NCI-H345 treated with DMSO at 0.1 percent for 48 hours (cell line): ENCODE measurements around the gene TMEM205.
A peak's percentile ranks its signal among the peaks of the same experiment; 100 is the strongest.
"Not testable (repeated sequence)": the region's sequence is repeated elsewhere in the genome, so short reads cannot be mapped to it uniquely, and the experiment has no call there.

Experiments used
- DNase-seq: peaks from one replicate; lab custom pipeline; 2025; ENCODE audit not compliant: unreplicated experiment; lab: John Stamatoyannopoulos, UW

Gene TMEM205

DNA sequence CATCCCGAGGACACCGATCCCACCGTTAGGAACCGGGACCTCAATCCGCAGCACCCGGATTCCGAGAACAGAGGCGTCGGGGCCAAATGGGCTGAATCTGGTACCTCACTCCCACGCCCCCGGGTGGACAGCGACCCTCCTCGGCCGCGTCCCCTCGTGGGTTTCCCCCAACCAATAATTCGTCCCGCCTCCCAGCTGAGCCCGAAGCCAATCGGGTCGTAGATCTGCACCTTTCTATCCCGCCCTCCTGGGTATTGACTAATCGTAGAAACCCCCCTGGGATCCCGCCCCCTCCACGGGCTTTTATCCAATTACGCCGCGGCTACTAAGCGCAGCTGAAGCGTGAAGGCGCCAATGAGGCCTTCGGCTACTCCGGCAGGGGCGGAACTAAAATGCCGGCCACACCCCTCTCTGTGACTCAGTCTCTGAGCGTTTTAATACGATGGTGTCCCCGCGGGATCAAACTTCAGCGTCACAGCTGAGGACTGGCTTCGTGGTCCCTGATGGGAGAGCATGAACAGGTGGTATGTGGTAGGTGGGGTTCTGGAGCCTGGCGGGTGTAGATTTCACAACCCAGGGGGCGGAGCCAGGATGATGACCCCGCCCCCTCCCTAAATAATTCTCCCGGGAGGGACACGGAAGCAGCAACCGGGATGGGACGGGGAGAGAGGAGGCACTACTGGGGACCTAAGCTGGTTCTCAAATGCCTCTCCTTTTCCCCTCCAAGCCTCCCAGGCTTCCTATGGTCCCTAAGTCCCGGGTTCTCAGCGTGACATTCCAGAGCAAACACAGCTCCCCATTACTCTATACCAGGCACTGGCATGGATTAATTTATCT lies at the start of gene TMEM205, which contains the start of gene CCDC159:
TMEM205 (minus strand) TSS at position 165 of the 837 bp plus-strand sequence. CDS start 649 bp downstream, outside the sequence.
CCDC159 (plus strand) TSS at position 416 of the 837 bp plus-strand sequence; CDS start at position 504, 88 bp downstream.
- peak; percentile 51 for DNase-seq

DNA sequence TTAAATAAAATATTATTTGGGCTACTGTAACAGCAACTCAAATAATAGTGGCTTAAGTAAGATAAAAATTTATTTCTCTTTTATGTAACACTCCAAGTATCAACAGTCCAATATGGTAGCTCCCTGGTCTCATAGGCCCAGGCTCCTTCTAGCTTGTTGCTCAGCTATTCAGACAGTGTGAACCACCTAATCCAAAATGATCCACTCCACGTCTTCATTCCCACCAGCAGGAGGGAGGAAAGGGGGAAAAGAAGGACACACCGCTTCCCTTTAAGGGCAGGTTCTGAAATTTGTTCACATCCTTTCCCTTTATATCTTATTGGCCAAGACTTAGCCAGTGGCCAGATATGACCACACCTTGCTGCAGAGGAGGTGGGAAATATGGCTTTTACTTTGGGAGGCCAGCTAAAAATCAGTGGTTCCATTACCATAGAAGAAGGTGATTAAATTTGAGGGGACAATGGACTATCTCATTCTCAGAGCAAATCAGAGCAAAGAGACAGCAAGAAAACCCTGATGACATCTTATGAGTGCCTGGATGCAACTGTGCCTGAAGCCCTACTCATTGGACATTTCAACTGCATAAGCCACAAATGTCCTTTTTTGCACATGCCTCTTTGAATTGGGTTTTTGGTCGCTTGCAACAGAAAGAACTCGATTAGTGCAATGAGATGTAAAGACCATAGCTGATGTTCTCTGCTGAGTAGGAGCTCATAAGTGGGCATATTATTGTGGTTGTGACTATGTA lies 45.0 kb upstream of the TMEM205 start:
- DNase-seq, result no peak

DNA sequence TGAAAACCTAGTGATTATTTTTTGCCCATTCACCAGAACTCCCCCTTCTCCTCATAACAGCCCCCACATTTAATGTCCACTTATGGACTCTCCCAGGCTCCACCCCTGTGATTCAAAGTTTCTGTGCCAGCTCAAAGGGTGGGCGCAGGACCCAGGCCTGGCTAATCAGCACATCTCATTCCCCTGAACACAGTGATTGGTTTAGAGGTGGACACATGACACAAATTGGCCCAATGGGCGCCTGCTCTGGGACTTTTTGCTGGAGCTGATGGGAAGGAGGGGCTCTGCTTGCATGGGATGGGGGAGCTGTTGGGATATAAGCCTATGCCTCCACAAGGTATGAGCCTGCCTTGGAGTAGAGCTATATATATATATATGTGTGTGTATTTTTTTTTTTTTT lies 44.3 kb upstream of the TMEM205 start:
- DNase-seq, result no peak

DNA sequence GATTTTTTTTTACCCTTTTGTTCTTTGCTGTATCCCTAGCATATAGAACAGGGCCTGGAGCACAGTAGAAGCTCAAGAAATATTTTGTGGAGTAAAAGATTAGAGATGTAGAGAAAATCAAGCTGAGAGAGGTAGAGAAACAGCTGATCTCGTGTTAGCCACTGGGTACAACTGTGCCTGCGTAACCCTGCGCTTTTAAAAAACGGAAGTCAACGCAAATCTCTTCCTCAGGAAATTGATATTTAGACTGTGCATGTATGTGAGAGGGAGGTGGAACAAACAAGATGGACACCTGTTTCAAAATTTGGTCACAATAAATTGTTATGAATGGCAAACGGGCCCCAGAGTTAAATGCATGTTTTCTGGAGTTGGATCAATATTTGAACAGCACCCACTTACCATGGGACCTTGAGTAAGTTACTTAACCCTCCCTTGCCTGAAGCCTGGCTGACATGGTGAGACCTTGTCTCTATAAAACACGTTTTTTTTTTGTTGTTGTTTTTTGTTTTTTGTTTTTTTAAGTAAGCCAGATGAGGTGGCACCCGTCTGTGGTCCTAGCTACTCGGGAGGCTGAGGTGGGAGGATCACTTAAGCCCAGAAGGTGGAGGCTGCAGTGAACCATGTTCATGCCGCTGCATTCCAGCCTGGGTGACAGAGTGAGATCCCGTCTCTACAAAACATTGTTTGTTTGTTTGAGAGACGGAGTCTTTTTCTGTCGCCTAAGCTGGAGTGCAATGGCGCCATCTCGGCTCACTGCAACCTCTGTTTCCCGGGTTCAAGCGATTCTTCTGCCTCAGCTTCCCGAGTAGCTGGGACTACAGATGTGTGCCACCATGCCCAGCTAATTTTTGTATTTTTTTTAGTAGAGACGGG lies 41.3 kb upstream of the TMEM205 start:
- DNase-seq, result no peak

DNA sequence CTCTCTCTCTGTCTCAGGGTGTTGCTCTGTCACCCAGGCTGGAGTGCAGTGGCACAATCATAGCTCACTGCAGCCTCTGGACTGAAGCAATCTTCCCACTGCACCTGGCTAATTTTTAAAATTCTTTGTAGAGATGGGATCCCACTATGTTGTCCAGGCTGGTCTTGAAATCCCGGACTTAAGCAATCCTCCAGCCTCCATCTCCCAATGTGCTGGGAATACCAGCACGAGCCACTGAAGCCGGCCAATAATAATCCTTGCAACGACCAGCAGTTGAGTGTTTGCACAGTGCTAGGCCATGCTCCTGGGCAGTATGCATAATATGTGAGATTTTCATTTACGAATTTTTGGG lies 38.7 kb upstream of the TMEM205 start:
- DNase-seq, result no peak

DNA sequence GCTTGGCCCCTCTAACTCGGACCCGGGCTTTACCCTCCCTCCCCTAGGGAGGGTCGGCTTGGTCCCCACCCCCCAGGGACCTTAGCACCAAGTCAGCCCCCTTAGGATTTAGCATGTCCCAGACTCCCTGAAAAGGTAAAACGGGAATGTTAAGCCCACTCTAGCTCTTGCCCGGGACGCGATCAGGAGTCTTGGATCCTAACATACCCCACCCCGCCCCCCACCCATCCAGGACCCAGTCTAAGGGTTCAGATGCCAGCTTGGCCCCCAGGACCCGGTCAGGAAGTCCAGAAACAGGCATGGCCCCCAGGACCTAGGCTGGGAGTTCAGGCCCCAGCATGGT lies 37.6 kb upstream of the TMEM205 start:
- DNase-seq, result no peak

DNA sequence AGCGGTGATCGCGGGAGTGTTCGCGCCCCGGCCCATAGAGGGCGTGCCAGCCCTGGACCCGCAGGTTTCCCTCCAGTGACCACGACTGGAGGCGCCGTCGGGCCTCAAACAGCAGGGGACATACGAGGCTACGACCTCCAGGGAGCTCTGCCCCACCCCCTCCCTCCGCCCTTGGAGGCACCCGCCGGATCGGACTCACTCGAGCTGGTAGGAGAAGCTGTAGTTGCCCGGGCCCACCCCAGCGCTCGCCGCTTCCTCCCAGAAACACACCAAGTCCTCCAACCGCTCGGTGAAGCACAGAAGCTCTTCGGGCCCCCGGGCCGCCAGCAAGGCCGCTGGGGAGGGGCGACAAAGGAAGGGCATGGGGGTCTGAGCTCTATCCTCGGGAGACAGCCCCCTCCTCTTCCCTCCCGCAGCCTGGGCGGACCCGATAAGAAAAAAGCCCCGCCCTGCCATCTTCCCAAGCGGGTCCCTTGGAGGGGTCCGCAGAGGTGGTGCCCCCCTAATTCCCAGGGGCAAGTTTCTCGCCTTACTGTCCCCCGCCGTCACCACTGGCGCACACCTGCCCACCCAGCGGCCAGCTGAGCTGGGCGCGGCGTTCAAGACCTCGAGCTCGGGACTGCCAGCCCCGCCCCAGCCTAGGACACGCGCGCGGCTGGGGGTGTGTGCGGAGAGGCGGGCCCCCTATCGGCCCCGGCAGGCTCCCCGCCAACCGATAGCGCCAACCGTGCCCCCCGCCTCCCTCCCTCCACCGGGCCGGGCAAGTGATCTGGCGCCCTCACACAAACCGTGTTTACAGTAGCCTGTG lies 37.0 kb upstream of the TMEM205 start:
- DNase-seq, result no peak

DNA sequence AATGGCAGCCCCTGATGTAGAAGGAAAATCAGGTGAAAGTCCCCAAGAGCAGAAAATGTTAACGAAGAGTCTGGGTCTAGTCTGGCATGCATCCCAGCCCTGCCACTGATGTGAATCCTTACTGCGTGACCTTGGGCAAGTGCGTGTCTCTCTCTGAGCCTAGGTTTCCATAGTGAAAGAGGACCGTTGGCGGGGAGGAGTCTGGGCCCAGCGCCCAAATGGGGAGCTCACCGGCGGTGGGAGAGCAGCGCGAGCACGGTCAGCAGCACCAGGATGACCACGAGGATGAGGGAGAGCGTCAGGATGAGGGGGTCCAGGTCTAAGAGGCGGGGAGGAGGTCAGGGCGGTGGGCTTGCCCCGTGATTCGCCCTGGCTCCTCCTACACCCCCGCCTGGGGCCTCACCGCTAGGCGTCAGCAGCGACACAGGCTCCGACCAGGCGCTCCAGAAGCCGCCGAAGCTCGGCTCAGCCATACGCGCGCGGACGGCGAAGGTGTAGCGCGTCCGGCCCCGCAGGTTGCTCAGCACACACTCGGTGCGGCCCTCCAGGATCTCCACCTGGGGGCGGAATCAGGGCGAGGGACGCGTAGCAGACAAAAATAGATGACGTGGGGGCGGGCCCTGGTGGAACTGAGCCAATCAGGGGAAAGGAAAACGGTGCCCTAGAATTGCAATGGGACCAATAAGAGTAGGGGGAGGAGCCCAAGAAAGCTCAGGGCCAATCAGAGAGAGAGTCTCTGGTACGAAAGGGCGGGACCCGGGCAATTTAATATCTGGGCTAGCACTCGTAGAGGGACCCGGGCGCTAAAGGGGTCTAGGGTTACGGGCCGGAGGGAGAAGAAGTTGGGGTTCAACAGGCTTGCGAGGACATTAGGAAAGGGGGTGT lies 34.8 kb upstream of the TMEM205 start:
- peak; percentile 64 for DNase-seq

DNA sequence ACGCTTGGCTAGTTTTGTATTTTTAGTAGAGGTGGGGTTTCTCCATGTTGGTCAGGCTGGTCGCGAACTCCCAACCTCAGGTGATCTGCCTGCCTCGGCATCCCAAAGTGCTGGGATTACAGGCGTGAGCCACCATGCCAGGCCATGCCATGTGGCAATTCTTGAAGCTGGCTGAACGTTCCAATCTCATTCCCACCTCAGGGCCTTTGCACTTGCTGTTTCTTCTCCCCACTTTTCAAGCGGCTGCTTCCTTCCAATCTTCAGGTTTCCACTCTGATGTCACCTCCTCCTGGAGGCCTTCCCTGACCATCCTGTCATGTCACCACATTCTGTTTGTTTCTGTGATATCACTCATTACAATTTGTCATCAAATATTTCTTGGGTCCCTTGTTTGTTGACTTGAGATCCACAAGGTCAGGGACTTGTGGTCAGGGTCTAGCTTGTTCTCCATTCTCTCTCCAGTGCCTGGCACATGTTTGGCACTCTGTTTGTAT lies 33.8 kb upstream of the TMEM205 start:
- DNase-seq, result no peak

DNA sequence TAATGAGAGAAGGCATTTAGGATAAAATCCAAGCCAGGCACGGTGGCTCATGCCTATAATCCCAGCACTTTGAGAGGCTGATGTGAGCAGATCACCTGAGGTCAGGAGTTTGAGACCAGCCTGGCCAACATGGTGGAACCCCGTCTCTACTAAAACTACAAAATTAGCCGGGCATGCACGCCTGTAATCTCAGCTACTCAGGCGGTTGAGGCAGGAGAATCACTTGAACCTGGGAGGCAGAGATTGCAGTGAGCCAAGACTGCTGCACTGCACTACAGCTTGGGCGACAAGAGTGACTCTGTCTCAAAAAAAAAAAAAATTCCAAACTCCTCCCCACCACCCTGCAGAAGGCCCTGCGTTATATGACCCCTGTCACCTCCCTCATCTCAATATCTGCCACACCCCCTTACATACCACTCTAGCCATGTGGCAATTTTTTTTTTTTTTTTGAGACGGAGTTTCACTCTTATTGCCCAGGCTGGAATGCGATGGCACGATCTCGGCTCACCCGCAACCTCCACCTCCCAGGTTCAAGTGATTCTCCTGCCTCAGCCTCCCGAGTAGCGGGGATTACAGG lies 33.3 kb upstream of the TMEM205 start:
- not testable (repeated sequence) for DNase-seq

DNA sequence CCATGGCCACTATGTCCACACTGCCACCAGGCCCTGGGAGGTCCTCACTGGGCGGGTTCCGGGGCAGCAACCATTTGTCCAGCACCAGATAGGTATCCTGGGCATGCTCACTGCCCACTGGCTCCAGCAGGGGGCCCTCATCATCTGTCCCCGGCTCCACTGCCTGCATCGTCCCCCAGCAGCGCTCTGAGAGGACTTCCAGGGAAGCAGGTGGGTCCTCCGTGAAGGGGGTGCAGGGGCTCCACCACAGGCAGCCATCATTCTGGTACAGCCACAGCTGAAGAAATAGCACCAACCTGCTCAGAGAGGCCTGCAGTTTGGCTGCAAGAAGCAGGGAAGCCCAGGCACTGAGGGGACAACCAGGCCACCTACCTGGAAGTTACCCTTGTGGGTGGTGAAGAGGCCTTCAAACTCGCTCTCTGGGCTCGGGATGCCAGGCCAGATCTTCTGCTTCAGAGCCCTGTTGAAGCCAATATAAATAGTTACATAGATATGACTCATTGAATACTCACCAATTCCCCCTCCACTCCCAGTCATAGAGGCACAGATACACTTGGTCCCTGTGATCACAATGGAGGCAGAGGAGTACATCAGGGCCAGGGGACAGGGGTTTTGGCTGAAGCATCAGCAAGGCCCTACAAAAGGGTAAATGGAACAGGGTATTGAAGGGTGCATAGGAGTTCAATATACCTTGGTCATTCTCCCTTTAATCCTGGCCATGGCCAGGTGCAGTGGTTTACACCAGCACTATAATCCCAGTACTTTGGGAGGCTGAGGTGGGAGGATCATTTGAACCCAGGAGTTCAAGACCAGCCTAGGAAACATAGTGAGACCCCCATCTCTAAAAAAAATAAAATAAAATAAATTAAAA lies 32.5 kb upstream of the TMEM205 start:
- DNase-seq, result no peak

DNA sequence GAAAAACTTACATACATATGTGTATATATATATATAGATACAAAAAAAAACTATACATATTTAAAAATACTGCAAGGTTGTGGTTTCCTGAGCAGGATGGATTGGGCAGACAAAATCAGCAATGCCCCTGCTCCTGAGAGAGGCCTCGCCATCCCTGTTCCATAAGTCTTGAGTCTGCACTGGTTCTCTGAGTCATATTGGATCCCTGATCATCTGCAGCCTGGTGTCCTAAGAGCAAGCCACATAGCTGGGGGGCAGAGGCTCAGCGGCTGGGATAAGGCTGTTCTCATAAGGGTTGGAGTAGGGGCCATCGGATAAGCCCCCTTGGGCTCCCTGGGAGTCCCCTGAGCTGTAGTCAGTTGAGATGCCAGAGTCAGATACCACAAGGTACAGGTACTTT lies 31.7 kb upstream of the TMEM205 start:
- no peak for DNase-seq

DNA sequence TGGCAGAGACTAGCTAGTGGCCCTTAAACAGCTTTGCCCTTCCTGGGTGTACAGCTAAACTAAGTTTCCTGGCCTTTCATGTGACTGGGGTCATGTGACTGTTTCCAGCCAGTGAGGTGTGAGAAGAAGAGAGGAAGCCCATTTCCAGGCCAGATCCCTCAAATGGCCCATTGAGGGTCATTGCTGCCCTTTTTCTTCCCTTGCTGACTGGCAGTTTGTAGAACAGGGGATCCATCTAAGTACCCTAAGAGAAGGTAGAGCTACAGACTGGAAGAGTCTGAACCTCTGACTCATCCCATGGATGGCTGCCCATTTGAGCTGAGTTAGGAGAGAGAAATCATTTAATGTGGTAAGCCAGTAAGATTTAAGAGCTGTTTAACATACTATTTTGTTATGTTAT lies 31.2 kb upstream of the TMEM205 start:
- DNase-seq, result no peak

DNA sequence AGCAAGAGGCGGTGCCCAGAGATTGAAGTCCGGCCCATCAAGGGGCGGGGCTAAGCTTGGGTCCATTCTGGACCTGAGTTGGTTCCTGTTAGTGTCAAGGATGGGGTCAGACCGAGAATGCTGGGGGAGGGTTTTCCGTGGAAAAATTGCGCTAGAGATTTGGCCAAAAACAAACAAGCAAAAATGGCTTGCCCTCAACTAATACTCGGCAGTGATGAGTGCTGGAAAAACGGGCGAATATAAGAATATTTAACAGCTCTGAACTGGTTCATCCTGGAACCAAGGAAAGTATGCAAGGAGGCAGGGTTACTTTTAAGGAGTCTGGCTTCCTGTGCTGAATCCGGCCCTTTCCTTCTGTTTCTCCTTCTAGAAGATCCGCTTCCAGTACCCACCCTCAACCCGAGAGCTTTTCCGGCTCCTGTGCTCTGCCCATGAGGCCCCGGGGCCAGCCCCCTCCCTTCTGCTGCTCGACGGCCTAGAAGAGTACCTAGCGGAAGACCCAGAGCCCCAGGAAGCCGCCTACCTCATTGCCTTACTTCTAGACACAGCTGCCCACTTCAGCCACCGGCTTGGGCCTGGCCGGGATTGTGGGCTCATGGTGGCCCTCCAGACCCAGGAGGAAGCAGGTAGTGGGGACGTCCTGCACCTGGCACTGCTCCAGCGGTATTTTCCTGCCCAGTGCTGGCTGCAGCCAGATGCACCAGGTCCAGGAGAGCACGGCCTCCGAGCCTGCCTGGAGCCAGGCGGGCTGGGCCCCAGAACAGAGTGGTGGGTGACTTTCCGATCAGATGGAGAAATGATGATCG lies 29.3 kb upstream of the TMEM205 start:
- DNase-seq, result no peak

DNA sequence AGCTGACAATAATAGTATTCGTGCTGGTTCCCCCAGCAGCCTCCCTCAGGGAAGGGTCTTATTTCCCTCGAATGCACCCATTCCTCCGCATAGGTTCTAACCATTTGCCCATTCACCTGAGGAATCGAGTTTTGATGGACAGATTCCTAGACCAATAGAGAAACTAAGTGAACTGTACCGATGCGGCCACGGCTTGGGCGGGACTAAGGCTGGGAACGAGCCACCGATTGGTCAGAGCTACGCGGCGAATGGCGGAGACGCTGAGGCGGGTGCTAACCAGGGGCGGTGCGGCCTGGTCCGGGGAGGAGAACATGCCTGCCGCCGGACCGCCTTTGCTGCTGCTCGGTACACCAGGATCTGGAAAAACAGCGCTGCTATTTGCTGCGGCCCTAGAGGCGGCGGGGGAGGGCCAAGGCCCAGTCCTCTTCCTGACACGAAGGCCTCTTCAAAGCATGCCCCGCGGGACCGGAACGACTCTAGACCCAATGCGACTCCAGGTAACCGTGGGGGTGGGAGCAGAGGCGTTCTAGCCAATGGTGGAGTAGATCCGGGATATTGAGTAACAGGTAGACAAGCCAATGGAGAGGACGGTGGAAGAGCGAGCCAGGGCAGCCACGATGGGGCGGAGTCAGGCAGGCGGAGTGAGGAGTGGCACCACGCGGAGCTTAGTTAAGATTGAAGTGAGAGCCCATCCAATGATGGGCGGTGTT lies 28.5 kb upstream of the TMEM205 start, which contains the start of gene SWSAP1:
SWSAP1 (plus strand) TSS at position 234 of the 710 bp plus-strand sequence; CDS start at position 249, 15 bp downstream.
- DNase-seq, result peak; percentile 83

DNA sequence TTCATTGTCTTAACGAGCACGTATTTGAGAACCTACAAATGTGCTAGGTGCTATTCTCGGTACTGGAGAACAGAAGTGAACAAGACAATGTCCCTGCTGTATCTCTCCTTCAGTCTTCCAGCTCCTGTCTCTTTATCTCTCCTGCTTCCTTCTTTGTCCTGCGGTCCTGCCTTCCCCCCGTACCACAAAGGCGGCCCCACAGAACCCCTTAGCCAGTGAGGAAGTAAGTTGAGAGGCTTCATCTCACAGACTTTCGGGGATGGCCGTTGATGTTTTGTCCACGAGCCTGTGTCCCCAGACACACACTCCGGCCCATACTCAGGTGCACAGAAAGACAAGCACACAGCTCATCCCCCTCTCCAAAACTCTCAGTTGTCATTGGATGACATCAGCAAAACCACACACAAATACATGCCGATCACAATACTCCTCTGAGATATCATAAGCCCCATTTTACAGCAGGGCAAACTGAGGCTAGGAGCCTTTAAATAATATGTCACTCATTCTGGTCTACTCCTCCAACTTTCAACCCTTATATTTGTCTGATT lies 27.9 kb upstream of the TMEM205 start:
- no peak for DNase-seq
